ENCODE data around the gene GPR146. TPM values are rescaled to one million over a fixed set of nuclear protein-coding genes. Genes with fewer than 3 reads are reported as not detected.

The GPR146 gene
- total RNA-seq, 1 donor from 2014 or later = 1.3 TPM

DNA sequence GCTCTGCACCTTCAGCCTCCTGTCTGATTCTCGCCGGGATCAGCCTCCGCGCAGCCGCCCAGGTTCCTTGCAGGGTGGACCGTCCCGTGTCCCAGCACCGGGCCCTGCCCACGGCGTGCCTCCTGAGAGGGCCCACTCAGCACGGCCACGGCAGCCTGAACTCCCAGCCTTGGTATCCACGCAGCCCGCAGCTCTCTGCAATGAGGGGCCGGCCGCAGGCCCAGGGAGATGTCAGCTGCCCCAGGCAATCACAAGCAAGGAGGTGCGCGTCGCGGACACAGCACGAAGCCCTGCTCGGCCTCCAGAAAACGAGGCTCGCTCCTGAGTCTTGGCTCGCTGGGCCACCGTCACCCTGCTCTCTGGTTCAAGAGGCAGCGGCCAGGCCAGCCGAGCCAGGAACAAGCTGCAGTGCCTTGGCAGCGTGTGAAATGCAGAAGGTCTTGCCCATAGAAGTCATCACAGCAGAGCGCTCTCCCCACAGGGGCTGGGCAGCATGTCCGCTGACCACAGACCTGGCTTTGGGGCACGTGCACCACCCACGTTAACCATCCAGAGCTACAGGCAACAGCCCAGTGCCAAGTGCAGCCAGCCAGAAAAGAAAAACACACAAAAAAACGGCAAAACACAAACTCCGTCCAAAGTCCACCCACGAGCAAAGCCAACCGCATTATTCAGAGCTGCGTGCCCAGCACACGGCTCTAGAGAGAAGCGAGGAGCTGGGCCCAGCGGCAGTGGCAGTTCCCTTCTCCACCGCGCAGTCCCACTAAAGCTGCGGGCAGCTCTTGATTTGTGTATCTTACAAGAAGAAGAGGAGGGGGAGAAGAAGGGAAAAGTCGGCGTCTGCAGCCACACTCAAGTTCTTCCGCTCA is 57.5 kb downstream of the GPR146 start:
- no peak overlapping the region for H3K4me3 ChIP-seq (ENCODE audit: low read depth, low read length)
- DNase-seq (ENCODE audit: low read depth) (no peak), FAIRE-seq (no peak)
- H3K27me3 ChIP-seq (ENCODE audit: control insufficient read depth, insufficient read depth, low read length) = no peaks in the 10 kb centered on the region
- TF ChIP-seq, protein P1, sequence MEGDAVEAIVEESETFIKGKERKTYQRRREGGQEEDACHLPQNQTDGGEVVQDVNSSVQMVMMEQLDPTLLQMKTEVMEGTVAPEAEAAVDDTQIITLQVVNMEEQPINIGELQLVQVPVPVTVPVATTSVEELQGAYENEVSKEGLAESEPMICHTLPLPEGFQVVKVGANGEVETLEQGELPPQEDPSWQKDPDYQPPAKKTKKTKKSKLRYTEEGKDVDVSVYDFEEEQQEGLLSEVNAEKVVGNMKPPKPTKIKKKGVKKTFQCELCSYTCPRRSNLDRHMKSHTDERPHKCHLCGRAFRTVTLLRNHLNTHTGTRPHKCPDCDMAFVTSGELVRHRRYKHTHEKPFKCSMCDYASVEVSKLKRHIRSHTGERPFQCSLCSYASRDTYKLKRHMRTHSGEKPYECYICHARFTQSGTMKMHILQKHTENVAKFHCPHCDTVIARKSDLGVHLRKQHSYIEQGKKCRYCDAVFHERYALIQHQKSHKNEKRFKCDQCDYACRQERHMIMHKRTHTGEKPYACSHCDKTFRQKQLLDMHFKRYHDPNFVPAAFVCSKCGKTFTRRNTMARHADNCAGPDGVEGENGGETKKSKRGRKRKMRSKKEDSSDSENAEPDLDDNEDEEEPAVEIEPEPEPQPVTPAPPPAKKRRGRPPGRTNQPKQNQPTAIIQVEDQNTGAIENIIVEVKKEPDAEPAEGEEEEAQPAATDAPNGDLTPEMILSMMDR (IDR thresholded peaks at IDR 0.05; ENCODE audit: insufficient read depth, low read length, severe bottlenecking) = no peak
- peaks cover 2% of the 10 kb centered on the region for H3K36me3 ChIP-seq (ENCODE audit: control insufficient read depth, insufficient read depth, low read length)

DNA sequence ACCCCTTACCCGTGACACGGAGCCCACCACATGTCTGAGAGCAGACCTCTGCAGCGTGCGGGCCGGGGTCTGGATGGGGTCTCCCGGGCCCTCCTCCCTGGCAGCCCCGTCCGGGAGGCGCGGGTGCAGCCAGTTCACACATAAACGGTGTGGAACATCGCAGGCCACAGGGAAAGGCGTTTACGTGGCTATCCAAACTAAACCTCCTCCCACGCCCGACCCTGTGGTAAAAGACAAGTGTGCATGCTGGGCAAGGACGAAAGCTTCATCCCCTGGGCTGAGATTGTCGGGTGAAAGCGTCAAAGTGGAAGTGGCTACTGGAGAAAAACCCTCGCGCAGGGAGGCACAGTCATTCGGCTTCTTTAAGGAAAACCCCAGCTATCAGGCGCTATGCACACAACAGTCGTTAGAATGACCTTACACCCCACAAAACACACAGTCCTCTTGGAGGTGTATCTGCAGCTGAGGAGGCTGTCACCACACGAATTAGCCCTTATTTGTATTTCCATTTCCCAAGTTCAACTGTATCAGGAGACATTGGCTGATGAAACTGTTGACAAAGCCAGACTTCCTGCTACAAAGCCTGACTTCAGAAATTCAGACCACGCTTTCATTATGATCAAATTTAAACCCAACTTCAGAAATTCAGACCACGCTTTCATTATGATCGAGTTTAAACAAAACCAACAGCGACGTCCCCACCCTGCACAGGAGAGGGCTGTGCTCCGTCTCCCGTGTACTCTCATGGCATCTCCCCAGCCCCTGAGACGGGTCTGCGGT is 58.9 kb downstream of the GPR146 start:
- FAIRE-seq (no peak), DNase-seq (ENCODE audit: low read depth) (no peak)
- Histone ChIP-seq H3K36me3 (ENCODE audit: control insufficient read depth, insufficient read depth, low read length) (peaks cover 2% of the 10 kb centered on the region), H3K4me3 (ENCODE audit: low read depth, low read length) (no peak overlapping the region), H3K27me3 (ENCODE audit: control insufficient read depth, insufficient read depth, low read length) (no peaks in the 10 kb centered on the region)
- TF ChIP-seq, protein P1 (IDR thresholded peaks at IDR 0.05; ENCODE audit: insufficient read depth, low read length, severe bottlenecking) = no peak

DNA sequence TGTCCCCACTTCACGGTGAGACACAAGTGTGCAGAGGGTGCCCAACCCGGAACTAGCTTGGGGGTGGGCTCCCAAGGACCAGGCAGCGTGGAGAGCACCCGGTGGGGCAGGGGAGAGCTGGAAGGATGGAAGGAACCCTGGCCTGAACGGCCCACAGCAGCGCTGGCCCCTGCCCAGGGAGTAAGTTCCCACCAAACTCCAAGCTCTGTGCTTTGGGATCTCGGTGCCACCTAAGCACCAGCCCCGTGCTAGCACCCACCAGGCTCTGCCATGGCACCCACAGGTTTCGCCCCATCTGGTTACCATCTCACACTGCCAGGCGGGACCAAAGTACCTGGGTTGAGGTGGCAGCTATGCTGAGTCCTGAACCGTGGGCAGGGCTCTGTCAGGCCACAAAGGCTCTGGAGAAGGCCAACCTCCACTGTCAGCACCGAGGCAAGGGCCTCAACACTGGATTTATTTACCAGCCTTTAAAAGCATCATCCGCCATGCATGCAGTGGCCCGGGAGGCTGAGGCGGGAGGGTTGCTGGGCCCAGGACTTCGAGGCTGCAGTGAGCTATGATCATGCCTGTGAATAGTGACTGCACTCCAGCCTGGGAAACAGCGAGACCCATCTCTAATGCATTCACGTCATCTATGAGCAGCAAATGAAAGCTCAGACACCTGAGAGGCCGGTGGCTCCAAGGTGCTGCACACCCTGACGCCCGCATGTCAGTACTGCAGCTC is 59.6 kb downstream of the GPR146 start:
- H3K4me3 ChIP-seq (ENCODE audit: low read depth, low read length) = no peak overlapping the region
- DNase-seq (ENCODE audit: low read depth) = no peak
- peaks cover 2% of the 10 kb centered on the region for H3K36me3 ChIP-seq (ENCODE audit: control insufficient read depth, insufficient read depth, low read length)
- FAIRE-seq = no peak
- no peaks in the 10 kb centered on the region for H3K27me3 ChIP-seq (ENCODE audit: control insufficient read depth, insufficient read depth, low read length)
- TF ChIP-seq, protein P1 (IDR thresholded peaks at IDR 0.05; ENCODE audit: insufficient read depth, low read length, severe bottlenecking) = no peak

DNA sequence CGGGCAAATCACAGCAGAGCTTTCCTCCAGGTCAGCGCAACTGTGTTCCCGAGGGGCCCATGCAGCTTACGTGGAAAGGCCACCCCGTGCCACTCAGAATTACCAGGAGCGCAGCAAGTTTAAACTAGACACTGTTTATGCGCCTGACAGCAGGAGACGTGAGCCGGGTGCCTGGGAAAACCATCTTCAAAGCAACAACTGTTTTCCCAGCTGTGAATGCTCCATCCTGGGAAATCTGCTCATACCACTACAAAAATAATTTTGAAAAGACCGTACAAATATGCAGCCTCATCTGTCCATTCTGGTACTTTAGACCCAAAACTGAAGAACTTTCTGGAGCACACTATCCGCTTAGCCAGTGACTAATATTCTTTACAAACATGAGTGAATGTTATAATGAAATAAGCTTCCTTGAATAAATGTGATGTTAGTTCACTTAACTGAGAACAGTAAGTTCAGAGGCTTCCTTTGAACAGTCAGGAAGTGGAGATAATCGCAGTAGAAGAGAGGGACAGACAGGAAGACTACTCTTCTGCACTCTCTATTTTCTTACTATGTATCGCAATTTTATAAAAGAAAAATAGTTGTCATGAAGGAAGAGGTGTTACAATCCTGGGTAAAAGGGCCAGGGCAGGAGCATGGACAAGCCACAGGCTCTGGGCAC is 60.3 kb downstream of the GPR146 start:
- TF ChIP-seq, protein P1 (IDR thresholded peaks at IDR 0.05; ENCODE audit: insufficient read depth, low read length, severe bottlenecking) = no peak
- Histone ChIP-seq H3K4me3 (ENCODE audit: low read depth, low read length) (no peak overlapping the region), H3K36me3 (ENCODE audit: control insufficient read depth, insufficient read depth, low read length) (peaks cover 2% of the 10 kb centered on the region), H3K27me3 (ENCODE audit: control insufficient read depth, insufficient read depth, low read length) (no peaks in the 10 kb centered on the region)
- FAIRE-seq = no peak
- DNase-seq (ENCODE audit: low read depth) = no peak

DNA sequence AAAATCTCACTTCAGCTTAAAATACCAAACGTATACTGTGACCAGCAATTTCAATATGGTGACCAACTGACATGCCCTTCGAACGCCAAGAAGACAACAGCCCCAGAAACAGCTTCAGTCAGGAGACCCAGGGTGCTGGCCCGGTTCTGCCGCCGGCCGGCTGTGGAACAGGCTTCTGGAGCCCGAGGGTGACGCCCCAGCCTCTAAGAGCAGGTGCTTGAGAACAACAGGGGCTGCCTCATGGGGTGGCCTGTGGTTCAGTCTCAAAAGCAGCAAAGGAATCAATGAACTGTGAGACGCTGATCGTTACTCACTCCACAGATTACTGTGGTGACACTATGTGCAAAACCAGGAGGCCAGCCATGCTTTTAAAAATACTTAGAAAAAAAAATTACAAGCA is 60.8 kb downstream of the GPR146 start:
- TF ChIP-seq, protein P1 (IDR thresholded peaks at IDR 0.05; ENCODE audit: insufficient read depth, low read length, severe bottlenecking) = no peak
- Histone ChIP-seq H3K4me3 (ENCODE audit: low read depth, low read length) (no peak overlapping the region), H3K27me3 (ENCODE audit: control insufficient read depth, insufficient read depth, low read length) (no peaks in the 10 kb centered on the region), H3K36me3 (ENCODE audit: control insufficient read depth, insufficient read depth, low read length) (peaks cover 2% of the 10 kb centered on the region)
- FAIRE-seq = no peak
- no peak for DNase-seq (ENCODE audit: low read depth)
